BLaER1 (cell line): ENCODE results near the gene PTGER4.
A peak's percentile ranks its signal among the peaks of the same experiment; 100 is the strongest.
"Not testable (repeated sequence)": the region's sequence is repeated elsewhere in the genome, so short reads cannot be mapped to it uniquely, and the experiment has no call there.

Experiments
- H3K27ac ChIP-seq: shearing (Covaris generic); formaldehyde crosslinking; 2 replicates; pipeline ENCODE4 v1.8.1; 2022
- H3K27me3 ChIP-seq: shearing (Covaris generic); formaldehyde crosslinking; 2 replicates; pipeline ENCODE4 v1.8.1; 2022
- H3K36me3 ChIP-seq: shearing (Covaris generic); formaldehyde crosslinking; 2 replicates; pipeline ENCODE4 v1.8.1; 2022
- H3K4me1 ChIP-seq: shearing (Covaris generic); formaldehyde crosslinking; 2 replicates; pipeline ENCODE4 v1.8.1; 2022
- H3K4me2 ChIP-seq: shearing (Covaris generic); formaldehyde crosslinking; 2 replicates; pipeline ENCODE4 v1.8.1; 2022
- H3K4me3 ChIP-seq: shearing (Covaris generic); formaldehyde crosslinking; 2 replicates; pipeline ENCODE4 v1.8.1; 2022
- H3K9ac ChIP-seq: shearing (Covaris generic); formaldehyde crosslinking; 2 replicates; pipeline ENCODE4 v1.8.1; 2022
- H3K9me3 ChIP-seq: shearing (Covaris generic); formaldehyde crosslinking; 2 replicates; pipeline ENCODE4 v1.8.1; 2022
- H4K20me1 ChIP-seq: shearing (Covaris generic); formaldehyde crosslinking; 2 replicates; pipeline ENCODE4 v1.8.1; 2022
- Cebpa-rat ChIP-seq: shearing (Covaris generic); IDR thresholded peaks from 2 replicates; pipeline ENCODE4 v1.8.1; 2022

The PTGER4 gene

DNA sequence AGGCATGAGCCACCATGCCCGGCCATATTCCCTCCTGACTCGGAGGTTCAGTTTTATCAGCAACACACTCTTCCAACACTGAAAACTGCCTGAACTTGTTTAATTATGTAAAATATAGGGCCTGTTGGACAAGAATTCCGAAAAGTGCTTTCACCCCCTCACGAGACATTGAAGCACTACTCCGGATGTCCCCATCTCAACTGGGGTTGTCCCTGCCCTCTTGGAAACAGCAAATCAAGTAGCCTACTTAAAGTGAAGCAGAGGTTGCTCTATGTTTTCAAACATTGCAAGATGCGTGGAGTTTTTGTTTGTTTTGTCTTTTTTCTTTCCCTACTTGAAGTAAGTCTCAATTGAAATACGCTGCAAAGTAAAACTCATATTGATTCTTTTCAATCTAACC lies 7.6 kb downstream of the PTGER4 start:
- H3K36me3 ChIP-seq: peaks cover 44% of the 10 kb centered on the region
- peak overlapping the region; percentile 91 for H3K4me3 ChIP-seq
- 0 out of 2 replicates have a peak overlapping the region, but pooled peaks have one; percentile 6 for H3K9ac ChIP-seq
- no peak overlapping the region for H3K27ac ChIP-seq
- no peak for TF ChIP-seq Cebpa-rat
- peaks cover 60% of the 10 kb centered on the region for H3K4me1 ChIP-seq
- no peaks in the 10 kb centered on the region for H3K27me3 ChIP-seq
- H4K20me1 ChIP-seq: peaks cover 97% of the 10 kb centered on the region
- H3K9me3 ChIP-seq: no peaks in the 10 kb centered on the region
- peak overlapping the region; percentile 79 for H3K4me2 ChIP-seq

DNA sequence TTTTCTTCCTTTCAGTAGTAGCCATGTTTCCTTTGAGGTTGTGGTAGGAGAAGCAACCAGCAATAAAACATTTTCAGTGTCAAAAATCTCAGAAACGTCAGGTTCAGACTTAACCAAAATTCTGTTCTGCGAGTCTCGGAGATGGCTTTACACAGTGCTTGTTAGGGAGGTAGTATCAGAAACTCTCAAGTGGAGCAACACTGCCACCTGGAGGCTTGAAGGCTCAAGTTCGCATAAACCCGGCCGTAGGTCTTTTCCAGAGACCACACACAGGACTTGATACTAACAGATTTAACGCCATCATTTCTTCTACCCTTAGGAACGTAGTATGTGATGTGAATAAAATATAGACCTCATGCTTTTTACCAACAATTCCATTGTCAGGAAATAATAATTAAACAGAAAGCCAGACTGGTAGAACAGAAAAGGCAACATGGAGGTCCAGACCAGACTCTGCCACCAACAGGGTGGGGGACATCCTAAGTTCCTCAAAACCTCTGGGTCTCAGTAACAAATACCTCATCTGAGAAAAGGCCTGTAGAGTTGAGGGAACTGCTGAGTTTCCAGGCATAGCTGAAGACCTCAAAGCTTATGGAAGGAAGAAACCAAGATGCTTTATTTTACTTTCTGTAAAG lies 8.5 kb downstream of the PTGER4 start:
- Histone ChIP-seq H3K27ac (no peak overlapping the region), H3K9me3 (no peaks in the 10 kb centered on the region), H3K36me3 (peaks cover 52% of the 10 kb centered on the region), H3K4me1 (peaks cover 59% of the 10 kb centered on the region), H4K20me1 (peaks cover 95% of the 10 kb centered on the region), H3K27me3 (no peaks in the 10 kb centered on the region), H3K4me3 (peak overlapping the region; percentile 91; the same call in 1 of the 2 replicates), H3K9ac (peak overlapping the region; percentile 6; the same call in 1 of the 2 replicates), H3K4me2 (peak overlapping the region; percentile 79)
- no peak for TF ChIP-seq Cebpa-rat

DNA sequence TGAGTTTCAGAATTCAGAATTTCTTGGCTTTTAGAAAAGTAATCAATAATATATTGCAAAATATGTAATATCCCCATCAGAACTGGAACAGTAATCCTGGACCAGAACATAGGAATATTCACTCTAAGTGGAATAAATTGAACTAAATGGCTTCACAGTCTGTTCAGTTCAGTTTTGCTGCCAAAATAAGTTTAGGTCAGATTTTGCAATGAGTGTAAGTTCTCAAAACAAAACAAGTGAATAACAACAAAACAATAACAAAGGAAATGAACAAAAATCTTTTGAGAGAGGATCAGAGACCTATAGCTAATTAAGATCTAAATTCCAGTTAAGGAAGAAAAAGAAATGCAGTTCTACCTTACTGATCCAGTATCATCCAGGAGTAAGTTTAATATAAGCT lies 9.3 kb downstream of the PTGER4 start:
- TF ChIP-seq Cebpa-rat: no peak
- H3K4me1 ChIP-seq: peaks cover 54% of the 10 kb centered on the region
- H3K9me3 ChIP-seq: peaks cover under 1% of the 10 kb centered on the region
- no peak overlapping the region for H3K4me3 ChIP-seq
- H3K36me3 ChIP-seq: peaks cover 59% of the 10 kb centered on the region
- H4K20me1 ChIP-seq: peaks cover 96% of the 10 kb centered on the region
- H3K27me3 ChIP-seq: no peaks in the 10 kb centered on the region
- peak overlapping the region; percentile 79; the same call in 1 of the 2 replicates for H3K4me2 ChIP-seq
- no peak overlapping the region for H3K27ac ChIP-seq
- no peak overlapping the region for H3K9ac ChIP-seq

DNA sequence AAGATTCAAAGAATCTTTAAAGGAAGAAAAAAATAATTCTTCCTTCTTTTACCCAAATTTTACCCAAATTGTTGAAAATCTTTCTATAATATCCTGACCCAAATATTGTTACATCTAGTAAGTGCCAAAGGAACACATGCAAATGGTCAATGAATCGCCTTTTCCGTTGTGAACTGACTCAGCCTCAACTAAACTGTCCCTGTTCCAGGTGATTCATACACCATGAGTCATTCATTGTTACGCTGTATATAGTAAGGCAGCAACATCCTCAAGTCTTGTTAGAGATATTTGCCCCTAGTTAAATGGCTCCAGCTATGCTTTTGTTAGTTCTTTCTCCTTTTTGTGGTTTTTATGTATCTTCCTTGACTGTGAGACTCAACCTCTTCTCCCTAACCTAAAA lies 9.7 kb downstream of the PTGER4 start:
- Histone ChIP-seq H3K27ac (no peak overlapping the region), H3K9ac (no peak overlapping the region), H3K4me1 (peaks cover 50% of the 10 kb centered on the region), H3K4me2 (no peak overlapping the region), H3K4me3 (no peak overlapping the region), H3K36me3 (peaks cover 64% of the 10 kb centered on the region), H4K20me1 (peaks cover 96% of the 10 kb centered on the region), H3K9me3 (peaks cover 5% of the 10 kb centered on the region), H3K27me3 (no peaks in the 10 kb centered on the region)
- no peak for TF ChIP-seq Cebpa-rat

DNA sequence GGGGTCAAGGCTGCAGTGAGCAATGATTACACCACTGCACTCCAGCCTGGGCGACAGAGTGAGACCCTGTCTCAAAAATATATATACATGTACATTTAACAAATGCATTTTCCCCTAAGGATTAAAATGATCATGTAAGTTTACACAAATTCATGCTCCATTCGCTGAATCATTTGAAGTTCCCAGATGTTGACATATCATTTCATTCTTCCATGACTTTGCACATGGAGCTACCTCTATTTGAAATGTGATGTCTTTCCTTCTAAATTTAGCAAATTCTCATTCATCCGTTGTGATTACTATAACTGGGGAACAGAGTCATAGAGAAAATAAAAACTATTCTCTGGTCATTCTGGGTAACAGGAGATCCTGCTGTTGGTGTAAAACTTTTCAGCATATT lies 10.6 kb downstream of the PTGER4 start:
- Histone ChIP-seq H3K9me3 (peaks cover 6% of the 10 kb centered on the region), H3K27ac (no peak overlapping the region), H3K4me3 (no peak overlapping the region), H3K4me2 (peak overlapping the region; percentile 2; the same call in 1 of the 2 replicates), H3K4me1 (peaks cover 42% of the 10 kb centered on the region), H3K9ac (no peak overlapping the region), H3K27me3 (no peaks in the 10 kb centered on the region), H3K36me3 (peaks cover 71% of the 10 kb centered on the region), H4K20me1 (peaks cover 96% of the 10 kb centered on the region)
- no peak for TF ChIP-seq Cebpa-rat

DNA sequence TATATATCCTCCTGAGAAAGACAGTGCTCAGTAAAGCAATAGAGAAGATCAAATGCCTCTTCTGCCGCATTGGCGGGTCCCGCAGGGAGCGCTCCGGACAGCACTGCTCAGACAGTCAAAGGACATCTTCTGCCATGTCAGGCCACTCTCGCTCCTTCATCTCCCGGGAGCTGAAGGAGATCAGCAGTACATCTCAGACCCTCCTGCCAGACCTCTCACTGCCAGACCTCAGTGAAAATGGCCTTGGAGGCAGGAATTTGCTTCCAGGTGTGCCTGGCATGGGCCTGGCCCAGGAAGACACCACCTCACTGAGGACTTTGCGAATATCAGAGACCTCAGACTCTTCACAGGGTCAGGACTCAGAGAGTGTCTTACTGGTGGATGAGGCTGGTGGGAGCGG lies 12.2 kb downstream of the PTGER4 start:
- Histone ChIP-seq H3K27ac (no peak overlapping the region), H3K36me3 (peaks cover 73% of the 10 kb centered on the region), H3K4me2 (no peak overlapping the region), H4K20me1 (peaks cover 84% of the 10 kb centered on the region), H3K9me3 (peaks cover 6% of the 10 kb centered on the region), H3K4me3 (no peak overlapping the region), H3K27me3 (no peaks in the 10 kb centered on the region), H3K4me1 (peaks cover 26% of the 10 kb centered on the region), H3K9ac (no peak overlapping the region)
- no peak for TF ChIP-seq Cebpa-rat

DNA sequence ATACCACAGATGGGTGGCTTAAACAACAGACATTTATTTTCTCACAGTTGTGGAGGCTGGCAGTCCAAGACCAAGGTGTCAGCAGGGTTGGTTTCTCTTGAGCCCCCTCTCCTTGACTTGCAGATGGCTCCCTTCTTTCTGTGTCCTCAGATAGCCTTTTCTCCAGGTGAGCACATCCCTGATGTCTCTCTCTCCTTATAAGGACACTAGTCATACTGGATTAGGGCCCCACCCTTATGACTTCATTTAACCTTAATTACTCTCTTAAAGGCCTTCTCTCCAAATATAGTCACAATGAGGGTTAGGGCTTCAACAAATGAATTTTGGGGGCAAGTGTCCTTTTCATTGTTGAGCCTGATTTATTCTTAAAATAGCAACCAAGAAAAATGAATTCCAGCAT lies 14.7 kb downstream of the PTGER4 start:
- Histone ChIP-seq H3K4me1 (peaks cover 3% of the 10 kb centered on the region; the same call in 1 of the 2 replicates), H3K36me3 (peaks cover 71% of the 10 kb centered on the region), H3K9ac (no peak overlapping the region), H3K9me3 (peaks cover 6% of the 10 kb centered on the region), H3K27ac (no peak overlapping the region), H3K4me3 (no peak overlapping the region), H3K27me3 (no peaks in the 10 kb centered on the region), H4K20me1 (peaks cover 60% of the 10 kb centered on the region), H3K4me2 (no peak overlapping the region)
- no peak for TF ChIP-seq Cebpa-rat

DNA sequence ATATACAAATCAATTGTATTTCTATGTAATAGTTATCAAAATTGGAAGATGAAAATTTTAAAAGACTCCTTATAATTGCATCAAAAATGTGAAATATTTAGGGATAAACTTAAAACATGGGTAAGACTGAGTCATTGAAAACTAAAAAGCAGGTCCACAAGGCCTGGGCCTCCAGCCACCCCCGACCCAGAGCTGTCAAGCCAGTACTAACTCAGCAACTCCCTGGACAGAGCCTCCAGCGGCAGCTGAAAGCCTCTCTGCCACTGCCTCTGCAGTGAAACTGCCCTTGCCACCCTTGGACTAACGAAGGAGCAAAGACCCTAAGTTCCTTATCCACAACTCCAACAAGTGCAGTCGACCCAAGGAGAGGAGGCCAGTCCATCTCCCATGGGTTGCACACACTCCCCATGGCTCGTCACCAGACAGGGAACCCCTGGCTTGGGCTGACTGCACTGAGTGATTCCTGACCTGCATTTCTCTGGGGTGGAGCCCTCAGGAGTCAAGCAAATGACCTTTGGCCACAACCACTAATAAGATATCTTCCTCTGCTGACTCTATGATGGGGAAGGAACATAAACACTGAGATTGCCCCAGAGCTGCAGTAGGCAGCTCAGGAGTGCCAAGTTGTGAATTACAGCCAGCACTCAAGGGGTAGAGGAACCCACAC lies 20.5 kb downstream of the PTGER4 start:
- TF ChIP-seq Cebpa-rat: no peak
- no peak overlapping the region for H3K27ac ChIP-seq

DNA sequence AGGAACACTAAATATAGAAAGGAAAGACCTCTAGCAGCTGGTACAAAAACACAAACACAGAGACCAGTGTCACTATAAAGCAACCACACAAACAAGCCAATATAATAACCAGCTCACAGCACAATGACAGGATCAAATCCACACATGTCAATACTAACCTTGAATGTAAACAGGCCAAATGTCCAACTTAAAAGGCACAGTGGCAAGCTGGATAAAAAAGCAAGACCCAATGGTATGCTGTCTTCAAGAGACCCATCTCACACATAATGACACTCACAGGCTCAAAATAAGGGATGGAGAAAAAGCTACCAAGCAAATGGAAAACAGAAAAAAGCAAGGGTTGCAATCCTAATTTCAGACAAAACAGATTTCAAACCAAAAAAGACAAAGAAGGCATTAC lies 22.3 kb downstream of the PTGER4 start:
- H3K4me1 ChIP-seq, H3K27ac ChIP-seq, H3K4me2 ChIP-seq, H4K20me1 ChIP-seq, H3K27me3 ChIP-seq, H3K4me3 ChIP-seq, H3K9ac ChIP-seq: not testable (repeated sequence)
- H3K9me3 ChIP-seq: peaks cover 55% of the 10 kb centered on the region
- peaks cover 36% of the 10 kb centered on the region for H3K36me3 ChIP-seq

More for the DNA sequence above, 20.5 kb downstream of the PTGER4 start:
- peaks cover 43% of the 10 kb centered on the region for H3K9me3 ChIP-seq
- H4K20me1 ChIP-seq: peaks cover 11% of the 10 kb centered on the region; the same call in 1 of the 2 replicates
- no peak overlapping the region for H3K4me2 ChIP-seq
- H3K36me3 ChIP-seq: peaks cover 44% of the 10 kb centered on the region
- no peaks in the 10 kb centered on the region for H3K4me1 ChIP-seq
- H3K27me3 ChIP-seq: no peaks in the 10 kb centered on the region
- no peak overlapping the region for H3K9ac ChIP-seq
- no peak overlapping the region for H3K4me3 ChIP-seq

DNA sequence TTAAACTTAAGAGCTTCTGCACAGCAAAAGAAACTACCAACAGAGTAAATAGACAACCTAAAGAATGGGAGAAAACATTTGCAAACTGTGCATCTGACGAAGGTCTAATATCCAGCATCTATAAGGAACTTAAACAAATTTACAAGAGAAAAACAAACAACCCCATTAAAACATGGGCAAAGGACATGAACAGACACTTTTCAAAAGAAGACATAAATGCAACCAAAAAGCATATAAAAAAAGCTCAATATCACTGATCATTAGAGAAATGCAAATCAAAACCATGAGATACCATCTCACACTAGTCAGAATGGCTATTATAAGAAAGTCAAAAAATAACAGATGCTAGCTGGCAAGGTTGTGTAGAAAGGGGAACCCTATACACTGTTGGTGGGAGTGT lies 25.8 kb downstream of the PTGER4 start:
- H3K27me3 ChIP-seq, H3K4me2 ChIP-seq, H3K9ac ChIP-seq, H3K4me3 ChIP-seq, H3K27ac ChIP-seq, H3K4me1 ChIP-seq, H4K20me1 ChIP-seq: not testable (repeated sequence)
- peaks cover 26% of the 10 kb centered on the region for H3K36me3 ChIP-seq
- H3K9me3 ChIP-seq: peaks cover 56% of the 10 kb centered on the region

DNA sequence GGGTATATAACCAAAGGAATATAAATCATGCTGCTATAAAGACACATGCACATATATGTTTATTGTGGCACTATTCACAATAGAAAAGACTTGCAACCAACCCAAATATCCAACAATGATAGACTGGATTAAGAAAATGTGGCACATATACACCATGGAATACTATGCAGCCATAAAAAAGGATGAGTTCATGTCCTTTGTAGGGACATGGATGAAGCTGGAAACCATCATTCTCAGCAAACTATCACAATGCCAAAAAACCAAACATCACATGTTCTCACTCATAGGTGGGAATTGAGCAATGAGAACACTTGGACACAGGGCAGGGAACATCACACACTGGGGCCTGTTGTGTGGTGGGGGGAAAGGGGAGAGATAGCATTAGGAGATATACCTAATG lies 30.9 kb downstream of the PTGER4 start:
- not testable (repeated sequence) for H4K20me1 ChIP-seq, H3K27me3 ChIP-seq, H3K9ac ChIP-seq, H3K4me3 ChIP-seq, H3K4me2 ChIP-seq, H3K27ac ChIP-seq, H3K4me1 ChIP-seq
- peaks cover 15% of the 10 kb centered on the region for H3K36me3 ChIP-seq
- H3K9me3 ChIP-seq: peaks cover 20% of the 10 kb centered on the region
